Stimulated activated CD8-positive, alpha-beta memory T cell treated with anti-CD3 and anti-CD28 coated beads, Interleukin-4, amount 100 ng/mL, for 24 hours (primary cell): ENCODE measurements around the gene ALDOC.

Experiments used
- DNase-seq: peaks from one replicate; pipeline ENCODE4 v3.0.0-alpha.2; 2020; ENCODE audit warnings: low read depth

ALDOC gene

GRCh38 chr17:28552176-28552999, 24.3 kb downstream of the ALDOC start, which contains the start of gene UNC119:
TSS of gene UNC119 (minus strand) at chr17:28552624. CDS start at chr17:28552557, 67 bp downstream.
- DNase-seq: peak; percentile 69

GRCh38 chr17:28551421-28552175, 25.1 kb downstream of the ALDOC start:
- no peak for DNase-seq

- no peak for DNase-seq
Observed at GRCh38 chr17:28550858-28551257, 25.8 kb downstream of the ALDOC start.

- no peak for DNase-seq
Observed at GRCh38 chr17:28549236-28550132, 27.2 kb downstream of the ALDOC start.

- DNase-seq: no peak
Observed at GRCh38 chr17:28548417-28549130, 28.1 kb downstream of the ALDOC start.

GRCh38 chr17:28547623-28548416, 28.9 kb downstream of the ALDOC start:
- DNase-seq: peak; percentile 51

- no peak for DNase-seq
Observed at GRCh38 chr17:28547096-28547622, 29.5 kb downstream of the ALDOC start.

- no peak for DNase-seq
Observed at GRCh38 chr17:28545787-28546415, 30.8 kb downstream of the ALDOC start.

GRCh38 chr17:28545141-28545503, 31.6 kb downstream of the ALDOC start:
- no peak for DNase-seq

GRCh38 chr17:28544402-28545140, 32.1 kb downstream of the ALDOC start:
- DNase-seq: no peak

- DNase-seq: no peak
Observed at GRCh38 chr17:28541439-28541838, 35.3 kb downstream of the ALDOC start.

GRCh38 chr17:28540231-28540630, 36.5 kb downstream of the ALDOC start:
- DNase-seq: no peak

GRCh38 chr17:28538296-28538895, 38.3 kb downstream of the ALDOC start:
- no peak for DNase-seq

- no peak for DNase-seq
Observed at GRCh38 chr17:28537219-28537610, 39.5 kb downstream of the ALDOC start.

GRCh38 chr17:28536532-28537218, 40.0 kb downstream of the ALDOC start:
- DNase-seq: no peak

GRCh38 chr17:28534740-28535375, 41.8 kb downstream of the ALDOC start:
- DNase-seq: no peak

- no peak for DNase-seq
Observed at GRCh38 chr17:28533091-28533807, 43.4 kb downstream of the ALDOC start.
